IMR-90 (cell line): Measurements from ENCODE around the gene C14orf93. TPM values are rescaled to one million over a fixed set of nuclear protein-coding genes. Genes with fewer than 3 reads are reported as not detected.

Source experiments
- ATAC-seq: fragments of 200-7000 bp; cut with Tn5 transposase; 2 replicates; pipeline ENCODE4 v1.9.1; 2020; ENCODE audit warnings: low read depth, mild to moderate bottlenecking, moderate library complexity
- BruUV-seq: library from RNA; stranded (reverse); fragments of 400-500 nt; replicated peaks from 2 replicates; lab custom pipeline; 2021; lab: Mats Ljungman, UMichigan
- CTCF ChIA-PET: fragments of 300-600 bp; formaldehyde crosslinking; extraction: SDS; loops from one replicate; lab custom pipeline; 2021; ENCODE audit warnings: antibody characterized with exemption; lab: Yijun Ruan, JAX
- POLR2A ChIA-PET: fragments of 300-600 bp; sonication (Branson Sonifier 250); formaldehyde crosslinking; loops from one replicate; lab custom pipeline; 2022; ENCODE audit warnings: antibody characterized with exemption; ENCODE audit not compliant: unreplicated experiment; lab: Charles Lee
- DNase-seq: peaks from one replicate; pipeline ENCODE4 v3.0.0; 2013
- H2AFZ ChIP-seq: replicated peaks from 2 replicates; pipeline ENCODE3; 2013; ENCODE audit warnings: low read length, mild to moderate bottlenecking; ENCODE audit not compliant: poor library complexity
- H2AK5ac ChIP-seq: 2 replicates; pipeline ENCODE4 v1.6.1; 2013; ENCODE audit warnings: low read depth, low read length, inconsistent platforms
- H2AK9ac ChIP-seq: replicated peaks from 2 replicates; pipeline ENCODE3; 2013; ENCODE audit warnings: mild to moderate bottlenecking, low read depth, low read length, moderate library complexity; ENCODE audit not compliant: poor library complexity
- H2BK120ac ChIP-seq: 2 replicates; pipeline ENCODE4 v1.6.1; 2013; ENCODE audit warnings: low read depth, low read length, inconsistent platforms
- H2BK15ac ChIP-seq: 3 replicates; pipeline ENCODE4 v1.6.1; 2013; ENCODE audit warnings: low read depth, low read length, inconsistent platforms
- H2BK20ac ChIP-seq: 2 replicates; pipeline ENCODE4 v1.6.1; 2013; ENCODE audit warnings: low read depth, mild to moderate bottlenecking, inconsistent platforms, low read length, moderate library complexity
- H2BK5ac ChIP-seq: 2 replicates; pipeline ENCODE4 v1.6.1; 2013; ENCODE audit warnings: mild to moderate bottlenecking, low read depth, low read length, inconsistent platforms; ENCODE audit not compliant: poor library complexity, severe bottlenecking
- H3K14ac ChIP-seq: replicated peaks from 2 replicates; pipeline ENCODE4 v1.6.1; 2013; ENCODE audit warnings: low read depth, low read length, inconsistent platforms
- H3K18ac ChIP-seq: 2 replicates; pipeline ENCODE4 v1.6.1; 2013; ENCODE audit warnings: low read depth, low read length, control low read depth
- H3K23ac ChIP-seq: 2 replicates; pipeline ENCODE4 v1.6.1; 2013; ENCODE audit warnings: low read depth, low read length, inconsistent platforms
- H3K27ac ChIP-seq: 2 replicates; pipeline ENCODE4 v1.5.1; 2013; ENCODE audit warnings: mild to moderate bottlenecking, control low read depth, low read length; ENCODE audit not compliant: insufficient read depth
- H3K27me3 ChIP-seq: 2 replicates; pipeline ENCODE4 v1.6.1; 2013; ENCODE audit warnings: low read length; ENCODE audit not compliant: control insufficient read depth, insufficient read depth
- H3K36me3 ChIP-seq: 2 replicates; pipeline ENCODE4 v1.6.1; 2013; ENCODE audit warnings: low read length, mixed read lengths; ENCODE audit not compliant: control insufficient read depth, insufficient read depth
- H3K4ac ChIP-seq: 2 replicates; pipeline ENCODE4 v1.6.1; 2013; ENCODE audit warnings: low read depth, low read length, inconsistent platforms
- H3K4me1 ChIP-seq: 2 replicates; pipeline ENCODE4 v1.6.1; 2013; ENCODE audit warnings: low read length, mixed read lengths; ENCODE audit not compliant: control insufficient read depth, insufficient read depth
- H3K4me2 ChIP-seq: 2 replicates; pipeline ENCODE4 v1.6.1; 2013; ENCODE audit warnings: low read depth, mild to moderate bottlenecking, control low read depth, low read length, moderate library complexity
- H3K4me3 ChIP-seq: 2 replicates; pipeline ENCODE4 v1.5.1; 2013; ENCODE audit warnings: low read depth, mild to moderate bottlenecking, control low read depth, low read length, moderate library complexity; ENCODE audit not compliant: insufficient read depth
- H3K56ac ChIP-seq: 2 replicates; pipeline ENCODE4 v1.6.1; 2013; ENCODE audit warnings: low read length, inconsistent platforms; ENCODE audit not compliant: insufficient read depth; ENCODE audit errors: extremely low read depth
- H3K79me1 ChIP-seq, 2 experiments: 2 replicates each; pipeline ENCODE4 v1.6.1; 2013; ENCODE audit warnings: low read length in 2 of 2, inconsistent platforms in 1 of 2, low read depth in 1 of 2
- H3K9ac ChIP-seq: 2 replicates; pipeline ENCODE4 v1.6.1; 2013; ENCODE audit warnings: low read depth, low read length, control low read depth
- H3K9me1 ChIP-seq: 2 replicates; pipeline ENCODE4 v1.6.1; 2013; ENCODE audit warnings: low read length, inconsistent platforms; ENCODE audit not compliant: insufficient read depth
- H3K9me3 ChIP-seq: 2 replicates; pipeline ENCODE4 v1.6.1; 2013; ENCODE audit warnings: low read length; ENCODE audit not compliant: control insufficient read depth, insufficient read depth
- H4K20me1 ChIP-seq: 2 replicates; pipeline ENCODE4 v1.6.1; 2013; ENCODE audit warnings: low read length, inconsistent platforms; ENCODE audit not compliant: insufficient read depth
- H4K5ac ChIP-seq: 2 replicates; pipeline ENCODE4 v1.6.1; 2013; ENCODE audit warnings: mild to moderate bottlenecking, low read depth, low read length, control low read depth
- H4K8ac ChIP-seq, 2 experiments: 2 replicates each; pipeline ENCODE4 v1.6.1; 2013; ENCODE audit warnings: low read depth in 2 of 2, low read length in 2 of 2, control low read depth in 1 of 2, inconsistent platforms in 1 of 2
- H4K91ac ChIP-seq: 2 replicates; pipeline ENCODE4 v1.6.1; 2013; ENCODE audit warnings: low read depth, low read length, inconsistent platforms; ENCODE audit not compliant: insufficient read depth
- BHLHE40 ChIP-seq: fragments of 150-350 bp; IDR thresholded peaks from 2 replicates; pipeline ENCODE4 v1.6.1; 2016; ENCODE audit warnings: mild to moderate bottlenecking, low read depth, low read length
- MAFK ChIP-seq: IDR thresholded peaks from 2 replicates; pipeline ENCODE4 v1.6.1; 2012; ENCODE audit warnings: low read depth, low read length, improper control_type of control experiment
- MXI1 ChIP-seq: IDR thresholded peaks from 2 replicates; pipeline ENCODE4 v1.6.1; 2012; ENCODE audit warnings: low read depth, mild to moderate bottlenecking, low read length, moderate library complexity, borderline replicate concordance
- NFE2L2 ChIP-seq: fragments of 150-350 bp; IDR thresholded peaks from 2 replicates; pipeline ENCODE4 v1.6.1; 2016; ENCODE audit warnings: low read depth, mild to moderate bottlenecking, low read length
- POLR2A ChIP-seq: IDR thresholded peaks from 2 replicates; pipeline ENCODE4 v1.6.1; 2012; ENCODE audit warnings: mild to moderate bottlenecking, low read depth, low read length
- RCOR1 ChIP-seq: IDR thresholded peaks from 2 replicates; pipeline ENCODE4 v1.6.1; 2012; ENCODE audit warnings: mild to moderate bottlenecking, low read length, improper control_type of control experiment; ENCODE audit not compliant: insufficient replicate concordance
- SMC3 ChIP-seq: fragments of 150-350 bp; IDR thresholded peaks from 2 replicates; pipeline ENCODE4 v1.6.1; 2016; ENCODE audit warnings: low read depth, mild to moderate bottlenecking, antibody characterized with exemption, low read length, moderate library complexity
- USF2 ChIP-seq: fragments of 150-350 bp; IDR thresholded peaks from 2 replicates; pipeline ENCODE4 v1.6.1; 2017; ENCODE audit warnings: mild to moderate bottlenecking, antibody characterized with exemption, low read length, low read depth
- WGBS, 2 experiments: methylation state at CpG; one replicate each; pipeline versions ENCODE4 v1.1.5 to v1.1.7; 2013; ENCODE audit warnings: missing lambda C conversion rate in 2 of 2; ENCODE audit not compliant: insufficient read length in 1 of 2; ENCODE audit errors: extremely low coverage in 2 of 2; 5-methylcytosine and 5-hydroxymethylcytosine counted together
- dilution Hi-C: fragments of 300-500 bp; cut with HindIII; formaldehyde crosslinking; loops from one replicate; pipeline ENCODE4 v1.14.3; 2018; ENCODE audit warnings: low sequenced_read_pairs; ENCODE audit not compliant: unreplicated experiment
- in situ Hi-C: fragments of 300-500 bp; cut with MboI; formaldehyde crosslinking; loops from 3 replicates; pipeline ENCODE4 v1.14.3; 2019; ENCODE audit warnings: low sequenced_read_pairs, inconsistent platforms, mixed read lengths
- intact Hi-C: fragments of 100-400 bp; cut with micrococcal nuclease; formaldehyde crosslinking; loops from 2 replicates; pipeline ENCODE4 v1.10.0; 2022
- polyA plus RNA-seq, 3 experiments: library from polyadenylated mRNA; depleted of rRNA; stranded (reverse); fragments of >200 nt; gene quantifications; 2 replicates each; pipeline ENCODE4 v1.2.3, GENCODE V29; 2012; ENCODE audit warnings: low replicate concordance in 1 of 3
- total RNA-seq: library from RNA; depleted of rRNA; stranded (reverse); fragments of >200 nt; gene quantifications from 2 replicates; pipeline ENCODE4 v1.2.3, GENCODE V29; 2012

The C14orf93 gene
- total and polyA plus RNA-seq, 2 of the 4 experiments (the other 2 are of a cell fraction) = 5.4 to 5.7 TPM

DNA sequence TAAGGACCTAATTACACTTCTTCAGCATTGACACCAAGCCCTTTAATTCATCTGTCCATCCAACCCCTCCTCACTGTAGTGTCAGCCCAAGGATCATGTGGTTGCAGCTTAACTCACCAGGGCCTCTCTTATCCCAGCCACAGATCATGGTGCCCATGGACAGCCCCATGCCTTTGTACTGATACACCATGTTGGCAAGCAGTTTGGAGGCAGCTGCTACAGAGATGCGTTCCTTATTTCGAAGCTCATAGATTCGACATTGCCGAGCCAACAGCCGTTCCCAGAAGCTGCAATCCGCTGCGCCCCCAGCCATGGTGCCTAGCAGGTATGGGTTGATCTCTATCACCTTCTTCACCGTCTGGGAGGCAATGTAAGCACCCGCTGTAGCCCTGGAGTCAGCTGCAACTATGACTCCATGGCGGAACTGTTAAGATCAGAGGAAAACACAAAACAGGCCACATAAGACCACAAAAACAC lies 23.3 kb upstream of the C14orf93 start:
- dilution Hi-C loops = no loop called here
- no peak overlapping the region for H2AK5ac ChIP-seq
- no peak overlapping the region for H2BK5ac ChIP-seq
- H4K91ac ChIP-seq = no peak overlapping the region
- no peak overlapping the region for H4K8ac ChIP-seq
- H3K36me3 ChIP-seq = peaks cover 13% of the 10 kb centered on the region
- ChIA-PET CTCF (interaction anchor here (1.4 kb wide), 1 partner anchor 36 kb away, joined by 4 read pairs; no protein-coding TSS in a partner anchor), POLR2A (interaction anchor here (0.7 kb wide), 1 partner anchor 248 kb away, joined by 3 read pairs; no protein-coding TSS in a partner anchor)
- intact Hi-C loops = no loop called here
- H3K18ac ChIP-seq = no peak overlapping the region
- H2BK20ac ChIP-seq = no peak overlapping the region
- H4K20me1 ChIP-seq = peaks cover 6% of the 10 kb centered on the region; the same call in 1 of the 2 replicates
- H3K4me1 ChIP-seq = peaks cover 6% of the 10 kb centered on the region
- no peak for TF ChIP-seq NFE2L2
- TF ChIP-seq POLR2A = no peak
- no peak for TF ChIP-seq BHLHE40
- no peak for TF ChIP-seq MXI1
- no peak for TF ChIP-seq MAFK
- TF ChIP-seq RCOR1 = no peak
- no peak for TF ChIP-seq USF2
- TF ChIP-seq SMC3 = no peak
- DNase-seq (no peak), ATAC-seq (no peak)
- H2AK9ac ChIP-seq = no peak overlapping the region
- in situ Hi-C loops = no loop called here
- no peak overlapping the region for H3K56ac ChIP-seq
- 100% methylated on average over 4 of the region's 10 CpGs; no CpG with 5 or more reads in 1 of the 2 experiments for WGBS, 2 experiments
- no peaks in the 10 kb centered on the region for H3K9me3 ChIP-seq
- no peak overlapping the region for H3K9ac ChIP-seq
- peak overlapping the region; percentile 10; the same call in 1 of the 2 replicates for H3K4me2 ChIP-seq
- H3K4me3 ChIP-seq = peak overlapping the region; percentile 70; the same call in 1 of the 2 replicates
- no peak overlapping the region for H3K27ac ChIP-seq
- H3K23ac ChIP-seq = no peak overlapping the region
- H2BK15ac ChIP-seq = no peak overlapping the region
- no peak overlapping the region for H2AFZ ChIP-seq
- peaks cover 5% of the 10 kb centered on the region; the same call in 1 of the 2 replicates for H3K9me1 ChIP-seq
- no TSS peak for BruUV-seq
- H3K4ac ChIP-seq = no peak overlapping the region
- H2BK120ac ChIP-seq = no peak overlapping the region
- peaks cover 26 to 45% of the 10 kb centered on the region in 2 experiments for H3K79me1 ChIP-seq
- H3K27me3 ChIP-seq = no peaks in the 10 kb centered on the region
- H3K14ac ChIP-seq = no peak overlapping the region
- no peak overlapping the region for H4K5ac ChIP-seq
